RCC 7860 (cell line): ENCODE measurements around the gene NPDC1.

ENCODE experiments used
- DNase-seq: peaks from one replicate; pipeline ENCODE4 v3.0.0-alpha.2; 2015; ENCODE audit warnings: low spot score
- FAIRE-seq: peaks from 2 replicates; lab custom pipeline; 2012; peaks lifted over from hg19 to GRCh38; lab: Jason Lieb, UNC

NPDC1 gene

DNA sequence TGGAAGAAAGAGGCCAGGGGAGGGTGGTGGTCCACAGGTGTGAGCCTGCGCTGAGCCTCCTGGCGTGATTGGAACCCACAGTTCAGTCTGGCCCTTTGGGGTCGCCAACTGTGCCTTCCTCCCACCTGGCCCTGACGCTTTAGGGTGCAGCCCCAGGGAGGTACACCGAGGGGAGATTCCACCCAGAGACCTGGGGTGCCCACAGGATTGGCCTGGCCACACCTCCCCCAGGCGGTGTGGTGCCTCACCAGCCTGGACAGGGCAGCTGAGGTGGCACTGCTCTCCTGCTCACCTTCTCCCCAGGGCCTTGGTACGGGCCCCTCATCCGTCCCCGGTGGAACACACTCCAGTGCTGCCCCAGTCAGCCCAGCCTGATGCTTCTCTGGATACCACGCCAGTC is 48.6 kb downstream of the NPDC1 start:
- no peak for FAIRE-seq
- no peak for DNase-seq

DNA sequence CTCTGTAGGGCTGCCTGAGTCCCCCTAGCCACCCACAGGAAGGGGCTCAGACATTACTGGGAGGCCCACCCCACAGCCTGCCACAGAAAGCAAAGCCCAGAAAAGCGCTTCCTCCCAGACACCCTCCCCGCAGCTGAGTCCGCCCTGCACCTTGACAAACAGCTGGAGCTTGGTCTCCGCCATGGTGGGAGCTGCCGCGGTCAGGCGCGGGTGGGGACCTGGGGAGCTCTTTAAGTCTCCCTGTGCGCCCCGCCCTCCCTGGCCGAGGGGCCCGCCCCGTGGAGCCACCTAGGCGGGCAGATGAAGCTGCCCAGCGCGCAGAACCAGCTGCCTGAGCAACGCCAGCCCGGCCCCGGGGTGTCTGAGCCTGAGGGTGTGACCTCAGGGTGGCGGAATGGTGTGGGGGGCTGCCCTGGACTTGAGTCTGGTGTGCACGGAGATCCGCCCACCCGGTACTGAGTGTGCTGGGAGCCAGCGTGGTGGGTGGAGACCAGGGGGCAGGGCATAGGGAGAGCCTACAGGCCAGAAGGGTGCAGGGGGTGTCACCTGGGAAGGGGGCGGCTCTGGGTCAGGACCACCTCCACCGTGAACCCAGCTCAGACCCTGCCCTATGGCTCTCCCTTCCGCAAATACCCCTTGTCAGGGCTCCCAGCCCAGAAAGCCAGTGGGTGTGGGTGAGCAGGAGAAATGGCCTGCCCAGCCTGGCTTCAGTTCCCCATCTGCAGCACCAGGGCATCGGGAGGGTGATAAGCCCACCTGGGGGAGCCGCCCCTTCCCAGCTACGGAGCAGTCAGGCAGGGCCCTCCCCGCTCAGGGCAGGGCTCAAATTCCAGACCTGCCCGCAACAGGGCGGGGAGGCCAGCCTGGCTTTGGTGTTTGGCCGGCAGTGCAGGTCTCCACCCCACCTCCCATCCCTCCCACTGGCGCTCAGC is 49.4 kb downstream of the NPDC1 start, which contains the start of gene CLIC3:
Gene CLIC3 (minus strand): TSS at position 208 of the 932 bp plus-strand sequence. CDS start 25 bp downstream, at position 183.
- FAIRE-seq (no peak), DNase-seq (no peak)

DNA sequence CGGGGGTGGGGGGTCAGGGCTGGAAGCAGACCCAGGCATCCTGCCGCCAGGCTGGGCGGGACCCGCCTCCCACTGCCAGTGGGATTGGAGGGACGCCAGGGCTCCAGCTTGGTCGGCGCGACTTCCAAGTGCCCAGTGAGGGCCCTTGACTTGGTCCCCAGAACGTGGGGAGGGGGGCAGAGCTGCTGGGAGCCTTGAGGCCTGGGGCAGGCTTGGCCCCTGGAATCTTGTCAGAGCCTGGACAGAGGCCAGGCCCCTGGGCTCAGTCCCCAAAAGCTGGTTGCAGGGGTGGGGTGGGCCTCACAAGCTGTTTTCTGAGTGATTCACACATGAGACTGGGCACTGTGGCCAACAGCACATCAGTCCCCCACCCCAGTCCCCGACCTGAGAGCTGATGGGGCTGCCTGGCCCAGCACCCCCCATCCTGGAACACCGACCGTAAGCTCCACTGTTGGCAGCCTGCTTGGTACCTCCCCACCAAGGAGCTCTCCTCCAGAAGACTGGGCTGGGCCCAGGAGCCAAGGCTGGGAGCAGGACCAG is 50.1 kb downstream of the NPDC1 start:
- DNase-seq (no peak), FAIRE-seq (no peak)

DNA sequence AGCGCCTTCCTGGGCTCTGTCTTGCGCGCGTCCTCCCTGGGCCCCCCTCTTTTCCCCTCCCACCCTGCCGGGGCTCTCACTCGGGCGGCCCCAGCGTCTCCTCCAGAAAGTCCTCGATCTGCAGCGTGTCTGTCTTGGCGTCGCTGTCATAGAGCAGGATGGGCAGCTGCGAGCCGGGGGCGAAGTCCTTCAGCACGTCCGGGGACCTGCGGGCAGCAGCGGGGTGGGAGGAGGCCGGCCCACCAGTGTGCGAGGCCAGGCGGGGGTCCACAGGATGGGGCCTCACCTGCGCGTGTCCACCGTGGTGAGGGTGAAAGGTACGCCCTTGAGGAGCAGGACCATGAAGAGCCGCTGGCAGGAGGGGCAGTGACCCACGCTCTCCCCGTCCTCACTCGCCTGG is 50.6 kb downstream of the NPDC1 start:
- FAIRE-seq (no peak), DNase-seq (no peak)

DNA sequence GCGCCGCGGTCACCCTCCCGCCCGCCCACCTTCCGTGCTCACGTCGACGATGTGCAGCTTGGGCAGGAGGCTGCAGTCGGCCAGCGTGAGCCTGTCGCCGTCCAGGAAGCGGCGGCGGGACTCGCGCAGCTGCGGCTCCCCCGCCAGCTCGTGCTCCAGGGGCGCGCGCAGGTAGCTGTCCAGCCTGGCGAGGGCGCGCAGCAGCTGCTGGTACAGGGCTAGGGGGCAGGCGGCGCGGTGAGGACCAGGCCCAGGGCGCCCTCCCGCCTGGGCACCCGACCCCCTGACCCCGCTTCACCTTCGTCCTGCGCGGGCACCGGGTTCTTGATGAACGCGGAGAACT is 51.1 kb downstream of the NPDC1 start:
- FAIRE-seq = no peak
- no peak for DNase-seq

DNA sequence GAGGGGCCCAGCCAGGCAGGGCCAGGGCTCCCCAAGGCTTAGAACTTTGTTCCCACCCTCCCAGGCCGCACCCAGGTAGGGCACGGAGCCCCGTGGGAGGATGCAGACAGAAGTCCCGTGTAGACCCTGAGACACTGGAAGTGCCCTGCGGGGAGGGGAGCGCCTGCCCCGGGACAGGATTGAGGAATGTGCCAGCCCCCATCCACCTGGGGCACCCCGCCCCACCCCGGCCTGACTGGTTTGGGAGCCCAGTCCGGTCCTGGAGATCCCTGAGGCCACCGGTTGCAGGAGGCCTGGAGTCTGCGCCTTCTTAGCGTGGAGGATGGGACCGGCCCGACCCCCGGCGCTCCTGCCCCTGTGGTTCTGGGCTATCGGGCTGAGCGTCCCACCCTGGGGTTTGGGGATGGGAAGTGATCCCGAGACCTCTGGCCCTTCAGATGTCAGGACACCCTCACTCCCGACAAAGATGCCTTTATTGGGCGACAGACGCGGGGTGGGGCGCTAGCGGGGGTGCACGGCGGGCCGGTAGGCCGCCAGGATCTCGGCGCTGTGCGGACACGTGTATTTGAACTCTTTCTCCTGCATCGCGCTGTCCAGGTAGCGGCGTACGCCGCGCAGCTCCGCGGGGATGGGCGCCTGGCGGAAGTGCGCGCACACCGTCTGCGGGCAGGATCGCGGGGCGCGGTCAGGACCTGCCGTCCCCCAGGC is 51.6 kb downstream of the NPDC1 start:
- DNase-seq = no peak
- no peak for FAIRE-seq

DNA sequence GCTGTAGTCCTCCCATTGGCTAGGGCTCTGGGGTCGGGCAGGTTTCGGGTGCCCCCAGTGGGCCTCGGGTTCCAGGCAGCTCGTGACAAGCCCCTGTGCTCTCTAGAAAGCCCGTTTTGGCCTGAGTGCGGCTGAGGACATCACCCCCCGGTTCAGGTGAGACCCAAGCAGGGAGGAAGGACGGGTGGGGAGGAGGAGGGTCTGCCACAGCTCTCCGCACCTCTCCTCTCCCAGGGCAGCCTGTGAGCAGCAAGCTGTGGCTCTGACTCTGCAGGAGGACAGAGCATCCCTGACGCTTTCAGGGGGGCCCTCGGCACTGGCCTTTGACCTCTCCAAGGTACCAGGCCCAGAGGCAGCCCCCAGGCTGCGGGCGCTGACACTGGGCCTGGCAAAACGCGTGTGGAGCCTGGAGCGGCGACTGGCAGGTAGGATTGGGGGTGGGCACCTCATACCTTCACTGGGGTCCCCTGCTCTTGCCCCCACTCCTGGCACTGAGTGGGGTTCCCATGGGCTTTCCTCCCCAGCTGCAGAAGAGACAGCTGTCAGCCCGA is 53.1 kb downstream of the NPDC1 start:
- no peak for FAIRE-seq
- no peak for DNase-seq

DNA sequence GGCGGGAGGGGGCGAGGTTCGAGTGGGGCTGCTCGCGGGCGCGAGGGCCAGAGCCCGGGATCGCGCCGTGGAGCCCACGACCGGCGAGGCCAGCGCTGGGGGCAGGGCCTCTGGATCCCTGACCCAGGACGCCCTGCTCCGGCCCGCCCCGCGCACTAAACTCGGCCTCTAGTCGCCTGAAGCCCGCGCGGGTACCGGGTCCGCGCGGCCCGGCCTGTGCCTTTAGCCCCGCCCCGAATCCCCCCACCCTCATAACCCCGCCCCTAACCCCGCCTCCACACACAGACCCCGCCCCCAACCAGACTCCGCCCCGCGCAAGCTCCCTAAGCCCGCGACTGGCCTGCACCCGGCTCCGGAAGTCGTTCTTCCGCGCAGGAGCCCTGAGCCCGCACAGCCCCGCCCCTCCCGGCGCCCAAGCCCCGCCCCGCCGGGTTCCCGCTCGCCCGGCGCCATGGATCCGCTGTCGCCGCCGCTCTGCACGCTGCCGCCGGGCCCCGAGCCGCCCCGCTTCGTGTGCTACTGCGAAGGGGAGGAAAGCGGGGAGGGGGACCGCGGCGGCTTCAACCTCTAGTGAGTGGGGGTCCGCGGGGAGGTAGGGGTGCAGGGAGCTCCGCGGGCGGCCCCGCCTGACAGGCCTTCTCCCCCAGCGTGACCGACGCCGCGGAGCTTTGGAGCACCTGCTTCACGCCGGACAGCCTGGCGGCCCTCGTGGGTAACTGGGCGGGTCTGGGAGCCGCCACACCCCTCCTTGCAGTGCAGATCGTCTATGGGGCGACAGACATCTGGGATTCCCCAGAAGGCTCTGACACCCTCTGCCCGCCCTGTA is 53.8 kb downstream of the NPDC1 start, which contains the start of gene PAXX:
Gene PAXX (plus strand): TSS at position 430 of the 826 bp plus-strand sequence. CDS start 22 bp downstream, at position 452.
- DNase-seq = peak; percentile 86
- FAIRE-seq = no peak

DNA sequence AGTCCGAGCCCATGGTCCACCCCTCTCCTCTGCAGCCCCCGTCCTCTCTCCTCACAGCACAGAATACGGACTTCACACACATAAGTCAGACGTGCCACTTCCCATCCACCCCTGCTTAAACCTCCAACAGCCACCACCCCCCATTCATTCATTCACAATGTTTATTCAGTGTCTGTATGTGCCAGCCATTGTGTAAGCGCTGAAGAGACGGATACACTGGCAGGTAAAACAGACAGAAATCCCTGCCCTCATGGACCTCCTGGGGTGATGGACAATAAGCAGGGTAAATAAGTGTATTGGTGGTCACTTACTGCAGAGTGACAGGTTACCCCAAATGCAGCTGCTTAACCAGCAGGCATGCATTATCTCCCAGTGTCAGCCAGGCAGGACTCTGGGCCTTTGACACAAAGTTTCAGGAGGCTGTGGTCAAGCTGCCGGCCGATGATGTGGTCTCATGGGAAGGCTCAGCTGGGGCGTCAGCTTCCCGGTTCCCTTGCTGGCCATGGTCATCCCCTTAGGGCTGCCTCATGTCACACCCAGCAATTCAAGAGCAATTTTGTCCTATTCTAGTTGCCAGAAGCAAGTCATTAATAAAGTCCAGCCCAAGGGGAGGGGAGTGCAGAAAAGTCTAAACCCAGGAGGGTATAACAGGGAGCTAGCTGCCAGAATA is 55.6 kb downstream of the NPDC1 start:
- DNase-seq = no peak
- FAIRE-seq = no peak
